HG03432 (cell line): Measurements from ENCODE around the gene ATP6V1G1.
"Not testable (repeated sequence)": the region's sequence is repeated elsewhere in the genome, so short reads cannot be mapped to it uniquely, and the experiment has no call there.

Source experiments
- ATAC-seq: cut with Tn5 transposase; IDR thresholded peaks from one replicate; pipeline ENCODE4 v1.9.1; 2021; ENCODE audit warnings: mild to moderate bottlenecking, moderate library complexity; ENCODE audit not compliant: unreplicated experiment

ATP6V1G1 gene

DNA sequence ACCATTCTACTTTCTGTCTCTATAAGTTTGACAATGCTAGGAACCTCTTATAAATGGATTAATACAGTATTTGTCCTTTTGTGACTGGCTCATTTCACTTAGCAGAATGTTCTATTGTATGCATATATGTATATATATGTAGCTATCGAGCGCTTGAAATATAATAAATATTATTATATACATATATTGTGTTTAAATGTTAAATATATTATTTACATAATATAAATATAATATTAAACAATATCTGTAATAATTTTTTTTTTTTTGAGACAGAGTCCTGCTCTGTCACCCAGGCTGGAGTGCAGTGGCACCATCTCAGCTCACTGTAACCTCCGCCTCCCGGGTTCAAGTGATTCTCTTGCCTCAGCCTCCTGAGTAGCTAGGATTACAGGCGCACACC, 9.4 kb upstream of the ATP6V1G1 start:
- ATAC-seq: not testable (repeated sequence)

DNA sequence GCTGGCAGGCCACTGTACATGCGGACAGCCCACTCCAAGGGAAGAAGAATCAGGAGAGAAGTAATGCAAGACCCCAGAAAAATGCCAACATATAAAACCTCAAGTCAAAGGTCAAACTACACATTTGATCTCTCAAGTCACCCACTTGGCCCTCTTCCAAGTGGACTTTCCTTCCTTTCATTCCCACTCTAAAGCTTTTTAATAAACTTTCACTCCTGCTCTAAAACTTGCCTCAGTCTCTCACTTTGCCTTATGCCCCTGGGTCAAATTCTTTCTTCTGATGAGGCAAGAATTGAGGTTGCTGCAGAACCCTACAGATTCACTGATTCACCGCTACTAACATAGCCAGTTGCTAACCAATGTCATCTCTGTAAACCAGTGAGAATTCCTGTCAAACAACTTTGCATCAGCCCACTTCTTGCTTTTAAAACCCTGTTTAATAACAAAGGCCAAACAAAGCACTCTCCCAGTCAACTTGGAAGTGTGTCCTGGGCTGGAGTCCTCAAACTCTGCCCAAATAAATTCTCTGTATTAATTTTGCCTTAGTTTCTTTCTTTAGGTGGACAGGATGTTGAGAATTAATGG, 6.9 kb upstream of the ATP6V1G1 start:
- ATAC-seq: no peak

DNA sequence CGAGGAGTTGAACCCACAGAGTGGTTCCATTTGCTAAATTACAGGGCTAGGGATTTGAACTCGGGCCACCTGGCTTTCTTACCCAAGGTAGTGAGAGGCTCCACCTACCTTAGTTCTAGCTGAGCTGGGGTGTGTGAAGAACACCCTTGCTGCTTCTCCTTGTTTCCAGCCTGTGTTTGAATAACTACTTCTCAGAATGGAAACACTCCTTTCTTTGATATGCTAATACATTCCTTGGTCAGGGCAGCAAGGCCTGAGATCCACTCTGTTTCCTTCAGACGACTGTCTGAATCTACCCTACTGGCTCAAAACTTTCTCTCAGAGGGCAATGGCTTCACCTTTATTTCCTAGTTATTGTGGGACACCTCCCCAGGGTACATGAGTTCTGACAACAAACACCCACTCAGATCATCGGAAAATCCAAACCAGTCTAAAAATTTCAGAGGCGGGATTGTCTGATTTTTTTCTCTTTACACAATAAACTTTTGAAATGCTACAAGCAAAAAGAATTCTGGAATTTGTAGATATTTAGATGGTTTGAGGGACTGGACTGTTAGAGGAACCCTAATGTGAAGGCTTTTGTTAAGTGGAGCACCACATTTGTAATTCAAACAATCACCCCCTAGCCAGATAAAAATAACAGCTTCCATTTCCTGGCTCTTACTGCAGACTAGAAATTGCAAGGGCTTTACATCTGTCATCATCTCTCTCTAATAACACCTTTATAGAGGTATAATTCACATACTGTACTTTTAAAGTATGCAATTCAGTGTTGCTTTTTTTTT, 4.0 kb upstream of the ATP6V1G1 start:
- no peak for ATAC-seq

DNA sequence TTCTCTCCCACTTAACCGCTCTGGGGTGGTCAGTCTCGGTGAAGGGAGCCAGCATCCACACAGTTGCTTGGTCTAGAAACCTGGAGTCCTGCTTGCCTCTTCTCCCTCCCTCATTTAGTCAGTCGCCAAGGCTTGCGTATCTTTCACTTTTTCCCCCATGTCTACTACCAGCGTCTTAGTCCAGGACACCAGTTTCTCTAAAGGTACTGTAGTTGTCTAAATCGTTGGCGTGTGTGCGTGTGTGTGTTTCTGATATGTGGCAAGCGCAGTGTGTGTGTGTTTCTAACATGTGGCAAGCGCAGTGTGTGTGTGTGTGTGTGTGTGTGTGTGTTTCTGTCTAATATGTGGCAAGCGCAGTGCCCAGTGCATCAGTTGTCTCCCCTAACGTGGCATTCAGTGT, 641 bp downstream of the ATP6V1G1 start:
- no peak for ATAC-seq

DNA sequence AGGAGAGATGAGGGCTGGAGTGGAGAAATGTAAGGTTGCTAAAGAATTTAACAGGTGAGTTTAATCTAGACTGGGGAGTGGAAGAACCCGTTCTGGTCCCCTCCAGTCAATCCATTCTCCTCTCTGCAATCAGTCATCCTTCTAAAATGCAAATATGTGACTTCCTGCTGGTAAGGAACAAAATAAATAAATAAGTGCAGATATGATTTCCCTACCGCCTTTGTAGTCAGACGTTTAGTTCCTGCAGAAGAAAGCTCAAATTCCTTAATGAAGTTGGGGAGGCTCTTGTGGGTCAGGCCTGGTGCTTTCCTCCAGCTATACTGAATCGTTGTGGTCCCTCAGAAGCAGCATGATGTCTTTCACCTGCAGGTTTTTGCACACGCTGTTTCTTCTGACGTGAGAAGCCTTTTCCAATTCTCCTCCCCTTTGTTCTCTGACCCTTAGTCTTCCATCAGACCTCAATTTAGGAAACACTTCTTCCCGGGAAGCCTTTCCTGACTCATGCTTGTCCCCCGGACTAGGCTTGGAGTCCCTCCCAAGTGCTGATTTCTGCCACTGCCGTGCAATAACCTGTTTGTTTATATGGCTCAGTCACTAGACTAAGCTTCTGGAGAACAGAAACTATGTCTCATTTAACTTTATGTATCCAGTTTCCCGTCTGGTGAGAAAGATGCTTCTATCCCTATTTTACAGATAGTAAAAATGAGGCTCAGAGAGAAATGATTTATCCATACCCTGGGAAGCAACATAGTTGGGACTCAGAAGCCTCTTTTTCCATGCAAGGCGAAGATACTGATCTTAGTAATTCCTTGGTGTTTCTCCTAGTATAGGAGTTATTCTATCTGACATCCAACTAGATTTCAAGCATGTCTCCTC, 1.3 kb downstream of the ATP6V1G1 start:
- no peak for ATAC-seq

DNA sequence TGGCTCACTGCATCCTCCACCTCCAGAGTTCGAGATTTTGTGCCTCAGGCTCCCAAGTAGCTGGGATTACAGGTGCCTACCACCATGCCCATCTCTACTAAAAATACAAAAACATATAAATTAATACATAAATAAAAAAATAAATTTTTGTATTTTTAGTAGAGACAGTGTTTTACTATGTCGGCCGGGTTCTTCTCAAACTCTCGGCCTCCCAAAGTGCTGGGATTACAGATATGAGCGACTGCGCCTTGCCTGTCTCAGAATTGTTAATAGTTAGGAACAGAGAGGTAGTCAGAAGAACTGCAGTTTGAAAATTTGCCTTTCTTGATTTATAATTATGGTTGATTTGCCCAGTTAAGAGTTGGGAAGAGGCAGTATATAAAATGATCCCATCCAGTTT, 2.8 kb downstream of the ATP6V1G1 start:
- ATAC-seq: no peak

DNA sequence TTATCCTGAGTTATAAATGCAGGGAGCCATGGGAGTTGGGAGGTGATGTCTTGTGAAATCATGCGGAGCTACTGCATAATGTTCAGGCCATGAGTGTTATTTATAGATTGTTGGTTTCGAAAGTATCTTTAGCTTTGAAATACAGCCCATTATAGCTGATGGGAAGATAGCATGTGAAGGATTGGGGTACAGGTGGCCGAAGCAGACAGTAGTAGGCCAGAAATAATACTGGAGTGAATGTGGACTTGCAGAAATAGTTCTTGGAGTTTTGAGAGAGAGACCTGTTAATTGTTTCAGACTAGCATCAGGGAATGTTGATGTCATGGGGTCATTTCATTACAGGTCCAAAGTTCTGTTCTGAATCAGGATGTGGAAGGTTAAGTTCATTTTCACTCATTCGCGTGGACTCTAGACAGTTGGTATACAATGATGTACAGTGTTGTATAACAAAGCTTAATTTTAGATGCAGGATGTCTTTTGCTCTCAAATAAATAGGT, 3.8 kb downstream of the ATP6V1G1 start:
- no peak for ATAC-seq

DNA sequence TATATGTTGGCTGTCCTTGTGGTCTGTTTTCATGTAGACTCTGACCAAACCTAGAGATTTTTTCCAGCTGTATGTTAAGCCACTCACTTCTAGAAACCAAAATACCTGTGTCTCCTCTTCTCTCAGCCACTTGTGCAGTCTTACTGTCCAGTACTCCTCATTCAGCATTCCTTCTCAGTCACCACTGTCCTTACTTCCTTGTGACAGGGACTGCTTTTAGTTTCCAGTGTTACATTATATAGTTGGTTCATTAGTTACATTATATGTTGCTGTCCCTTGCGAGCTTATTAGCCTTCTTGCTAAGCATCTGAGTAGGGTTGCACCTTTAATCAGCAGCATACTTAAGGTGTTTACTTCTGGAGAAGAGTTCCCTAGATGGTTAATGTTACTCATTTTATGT, 4.3 kb downstream of the ATP6V1G1 start:
- no peak for ATAC-seq

DNA sequence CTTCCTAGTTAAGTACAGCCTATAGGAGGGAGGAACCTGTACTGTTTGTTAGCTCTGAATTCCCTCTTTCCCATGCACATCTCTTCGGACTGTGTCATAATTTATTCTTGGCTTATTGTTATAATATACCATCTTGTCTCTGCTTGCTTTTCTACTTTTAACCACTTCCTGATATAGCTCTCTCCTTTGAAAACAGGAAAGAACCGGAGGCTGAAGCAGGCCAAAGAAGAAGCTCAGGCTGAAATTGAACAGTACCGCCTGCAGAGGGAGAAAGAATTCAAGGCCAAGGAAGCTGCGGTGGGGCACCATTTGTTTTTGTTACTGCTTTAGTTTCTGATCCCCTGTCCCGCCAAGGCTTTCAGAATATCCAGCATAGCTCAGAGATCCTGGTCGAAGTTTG, 4.8 kb downstream of the ATP6V1G1 start:
- ATAC-seq: no peak

DNA sequence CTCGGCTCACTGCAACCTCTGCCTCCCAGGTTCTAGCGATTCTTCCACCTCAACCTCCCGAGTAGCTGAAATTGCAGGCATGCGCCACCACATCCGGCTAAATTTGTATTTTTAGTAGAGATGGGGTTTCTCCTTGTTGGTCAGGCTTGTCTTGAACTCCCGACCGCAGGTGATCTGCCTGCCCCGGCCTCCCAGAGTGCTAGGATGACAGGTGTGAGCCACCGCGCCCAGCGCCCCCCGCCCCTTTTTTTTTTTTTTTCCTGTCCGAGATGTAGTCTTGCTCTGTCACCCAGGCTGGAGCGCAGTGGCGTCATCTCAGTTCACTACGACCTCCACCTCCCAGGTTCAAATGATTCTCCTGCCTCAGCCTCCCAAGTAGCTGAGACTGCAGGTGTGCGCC, 6.6 kb downstream of the ATP6V1G1 start:
- ATAC-seq: no peak

DNA sequence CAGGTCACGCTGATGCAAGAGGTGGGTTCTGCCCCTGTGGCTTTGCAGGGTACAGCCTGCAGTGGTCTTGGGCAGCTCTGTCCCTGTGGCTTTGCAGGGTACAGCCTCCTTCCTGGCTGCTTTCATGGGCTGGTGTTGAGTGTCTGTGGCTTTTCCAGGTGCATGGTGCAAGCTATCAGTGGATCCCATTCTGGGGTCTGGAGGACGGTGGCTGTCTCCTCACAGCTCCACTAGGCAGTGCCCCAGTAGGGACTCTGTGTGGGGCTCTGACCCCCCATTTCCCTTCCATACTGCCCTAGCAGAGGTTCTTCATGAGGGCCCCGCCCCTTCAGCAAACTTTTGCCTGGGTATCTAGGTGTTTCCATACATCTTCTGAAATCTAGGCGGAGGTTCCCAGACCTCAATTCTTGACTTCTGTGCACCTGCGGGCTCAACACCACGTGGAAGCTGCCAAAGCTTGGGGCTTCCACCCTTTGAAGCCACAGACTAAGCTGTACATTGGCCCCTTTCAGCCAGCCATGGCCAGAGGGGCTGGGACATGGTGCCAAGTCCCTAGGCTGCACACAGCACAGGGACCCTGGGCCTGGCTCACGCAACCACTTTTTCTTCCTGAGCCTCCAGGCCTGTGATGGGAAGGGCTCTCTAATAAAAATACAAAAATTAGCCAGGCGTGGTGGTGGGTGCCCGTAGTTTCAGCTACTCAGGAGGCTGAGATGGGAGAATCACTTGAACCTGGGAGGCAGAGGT, 13.1 kb downstream of the ATP6V1G1 start:
- ATAC-seq: not testable (repeated sequence)

DNA sequence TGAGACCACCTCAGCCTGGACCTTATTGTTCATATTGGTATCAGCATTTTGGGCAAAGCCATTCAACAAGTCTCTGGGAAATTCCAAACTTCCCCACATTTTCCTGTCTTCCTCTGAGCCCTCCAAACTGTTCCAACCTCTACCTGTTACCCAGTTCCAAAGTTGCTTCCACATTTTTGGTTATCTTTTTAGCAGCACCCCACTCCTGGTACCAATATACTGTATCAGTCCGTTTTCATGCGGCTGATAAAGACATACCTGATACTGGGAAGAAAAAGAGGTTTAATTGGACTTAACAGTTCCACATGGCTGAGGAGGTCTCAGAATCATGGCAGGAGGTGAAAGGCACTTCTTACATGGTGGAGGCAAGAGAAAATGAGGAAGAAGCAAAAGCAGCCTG, 14.2 kb downstream of the ATP6V1G1 start:
- ATAC-seq: not testable (repeated sequence)

DNA sequence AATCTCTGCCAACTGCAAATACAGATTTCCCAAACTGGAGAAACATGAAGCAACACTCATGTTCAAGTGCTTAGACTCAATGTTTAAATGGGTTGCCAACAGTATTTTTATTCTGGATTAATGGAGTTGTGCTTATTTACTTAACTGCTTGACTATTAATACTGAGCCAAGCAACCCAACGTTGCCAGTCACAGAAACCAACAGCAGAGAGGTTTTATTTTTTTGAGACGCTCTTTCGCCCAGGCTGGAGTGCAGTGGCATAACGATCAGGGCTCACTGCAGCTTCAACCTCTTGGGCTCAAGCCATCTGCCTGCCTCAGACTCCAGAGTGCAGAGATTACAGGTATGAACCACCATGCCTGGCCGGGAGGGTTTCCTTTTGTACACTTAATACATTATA, 15.1 kb downstream of the ATP6V1G1 start:
- no peak for ATAC-seq

DNA sequence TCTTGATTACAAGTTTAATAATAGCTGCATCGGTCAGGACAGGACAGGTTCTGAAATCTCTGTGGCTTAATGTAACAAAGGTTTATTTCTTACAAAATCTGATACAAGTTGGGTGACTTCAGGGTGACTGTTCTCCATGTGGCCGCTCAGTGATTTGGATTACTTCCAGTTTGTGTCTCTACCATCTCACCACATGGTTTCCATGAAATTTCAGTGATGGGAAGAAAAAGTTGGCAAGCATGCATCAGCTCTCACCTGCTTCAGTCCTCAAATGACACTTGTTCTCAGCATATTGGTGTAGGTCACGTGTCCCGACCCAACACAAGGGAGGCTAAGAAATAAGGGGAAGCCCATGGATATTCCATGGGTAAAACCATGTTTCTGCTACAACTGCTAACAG, 15.7 kb downstream of the ATP6V1G1 start:
- no peak for ATAC-seq

DNA sequence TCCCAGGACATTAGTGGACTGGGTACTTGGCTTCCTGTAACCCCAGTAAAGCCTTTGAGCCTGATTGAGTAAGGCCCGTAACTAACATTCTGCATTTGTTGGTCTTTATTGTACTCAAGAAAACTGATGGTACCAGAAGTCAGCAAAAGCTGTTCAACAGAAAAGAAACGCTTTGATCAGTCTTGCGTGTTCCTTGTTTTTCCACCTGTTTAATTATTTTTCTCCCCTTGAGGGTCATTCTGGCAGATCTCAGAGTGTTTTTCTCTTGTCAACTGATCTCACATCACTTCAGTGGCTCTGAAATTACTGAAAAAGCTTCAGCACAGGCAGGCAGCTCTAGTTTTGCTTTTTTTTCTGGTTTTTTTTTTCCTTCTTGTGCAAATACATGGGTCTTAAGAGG, 17.4 kb downstream of the ATP6V1G1 start:
- no peak for ATAC-seq

DNA sequence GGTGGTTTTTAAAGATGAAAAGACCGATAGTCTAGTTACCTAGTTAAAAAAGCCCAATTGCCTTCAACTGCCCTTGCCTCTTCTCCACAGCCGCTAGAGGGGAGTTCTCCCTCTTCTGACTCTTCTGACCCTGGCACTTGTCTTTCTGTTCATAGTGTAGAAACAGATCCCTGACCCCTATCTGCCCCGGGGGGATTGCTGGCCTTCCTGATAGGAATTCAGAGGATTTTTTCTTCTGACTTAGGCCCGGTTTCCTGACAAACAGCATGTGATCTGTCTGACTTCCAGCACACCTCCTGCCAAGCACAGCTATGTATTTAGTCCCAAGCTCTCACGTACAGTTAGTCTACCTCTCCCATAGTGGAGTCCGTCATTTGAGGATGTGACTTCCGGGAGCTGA, 18.5 kb downstream of the ATP6V1G1 start:
- ATAC-seq: no peak

DNA sequence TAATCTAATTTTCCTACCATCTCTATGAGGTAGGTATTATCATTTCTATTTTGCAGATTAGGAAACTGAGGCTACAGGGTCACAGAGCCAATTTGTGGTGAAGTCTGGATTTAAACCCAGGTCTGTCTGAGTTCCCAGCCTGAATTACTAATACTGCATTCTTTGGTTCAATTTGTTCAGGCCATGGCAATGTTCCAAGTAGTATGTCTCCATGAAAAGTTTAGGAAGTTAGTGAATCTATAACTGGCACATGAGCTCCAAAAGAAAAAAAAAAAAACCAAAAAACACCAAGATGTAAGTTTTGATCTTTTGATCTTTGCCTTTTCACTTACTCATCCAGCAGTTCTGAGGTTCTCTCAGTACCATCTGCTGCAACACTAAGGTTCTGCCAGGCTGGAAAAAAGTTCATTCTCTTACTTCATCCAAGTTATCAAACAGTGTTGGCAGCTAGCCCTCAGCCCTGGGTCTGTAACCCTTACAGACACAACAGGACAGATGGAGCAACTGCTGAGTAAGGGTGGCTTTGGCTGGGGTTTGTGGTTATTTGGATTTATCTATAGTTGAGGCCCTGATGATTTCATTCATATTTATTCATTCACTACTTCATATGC, 19.1 kb downstream of the ATP6V1G1 start:
- ATAC-seq: no peak

DNA sequence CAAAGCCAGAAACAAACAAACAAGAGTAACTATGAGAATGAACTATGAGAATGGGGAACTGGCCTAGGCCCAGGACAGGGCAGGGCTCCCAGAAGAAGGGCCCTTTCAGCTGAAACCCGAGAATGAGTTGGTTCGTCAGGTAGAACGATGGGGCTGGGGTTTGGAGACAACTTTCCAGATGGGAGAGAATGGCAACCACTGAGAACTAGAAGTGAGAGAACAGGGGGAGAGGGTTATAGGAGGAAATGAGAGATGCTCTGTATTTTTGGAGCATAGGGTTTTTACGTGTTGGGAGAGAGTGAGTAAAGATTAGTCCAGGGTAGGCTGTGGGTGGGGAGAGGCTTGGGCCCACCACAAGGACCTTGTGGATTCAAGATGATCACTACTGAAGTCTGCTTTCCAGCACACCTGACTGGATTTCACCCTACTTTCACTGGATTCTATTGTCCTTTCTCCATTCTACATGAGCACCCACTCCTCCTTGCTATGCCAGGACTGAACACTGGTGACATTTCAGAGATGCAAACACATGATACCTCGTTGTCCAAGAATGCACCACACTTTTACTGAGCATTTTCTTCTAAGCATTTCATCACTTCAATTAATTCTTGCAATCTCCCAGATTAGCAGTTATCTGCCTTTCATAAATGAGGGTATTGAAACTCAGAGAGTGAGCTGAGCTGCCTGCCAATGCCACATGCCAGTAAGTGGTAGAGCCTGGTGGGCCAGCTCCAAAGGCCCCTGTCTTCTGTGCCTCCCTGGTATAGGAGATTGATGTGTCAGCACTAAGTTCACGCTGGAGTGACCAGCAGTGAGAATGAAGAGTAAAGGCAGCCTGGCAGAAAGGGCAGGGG, 20.3 kb downstream of the ATP6V1G1 start:
- peak; percentile 40 for ATAC-seq

DNA sequence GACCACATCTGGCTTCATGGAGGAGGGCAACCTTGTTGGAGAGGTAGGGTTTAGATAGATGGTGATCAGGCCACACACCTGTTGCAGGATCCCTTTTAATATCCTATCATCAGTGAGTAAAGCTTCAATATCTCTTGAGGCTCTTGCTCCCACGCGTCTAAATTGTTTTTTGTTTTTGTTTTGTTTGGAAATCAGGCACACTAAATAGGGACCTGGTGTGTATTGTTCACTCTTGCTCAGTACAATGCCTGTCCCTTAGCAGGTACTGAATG, 20.9 kb downstream of the ATP6V1G1 start:
- no peak for ATAC-seq
